Coronary artery (tissue), 2 donors: Measurements from ENCODE around the gene ADGRF3.

Experiments
- DNase-seq: peaks from one replicate; pipeline ENCODE4 v3.0.0-alpha.2; 2017; ENCODE audit warnings: low spot score
- H3K27ac ChIP-seq, 2 donors: fragments of 200-600 bp; sonication (generic); one replicate each; pipeline ENCODE4 v1.5.1; 2016 to 2019
- H3K4me3 ChIP-seq: fragments of 200-600 bp; sonication (generic); 2 replicates; pipeline ENCODE4 v1.5.1; 2016; ENCODE audit warnings: mild to moderate bottlenecking, moderate library complexity
- CTCF ChIP-seq: fragments of 200-600 bp; sonication (generic); IDR thresholded peaks from one replicate; pipeline ENCODE4 v1.5.1; 2019; ENCODE audit warnings: antibody characterized with exemption

ADGRF3 gene

GRCh38 chr2:26302846-26303245, 43.7 kb downstream of the ADGRF3 start:
- Histone ChIP-seq H3K27ac (no peak overlapping the region), H3K4me3 (no peak overlapping the region)
- no peak for DNase-seq
- TF ChIP-seq CTCF, result no peak

- no peak for DNase-seq
- Histone ChIP-seq H3K4me3 (peak overlapping the region; percentile 76), H3K27ac (peak overlapping the region; percentile 80 to 91)
- TF ChIP-seq CTCF, result no peak
Observed at GRCh38 chr2:26300234-26300925, 46.2 kb downstream of the ADGRF3 start.

GRCh38 chr2:26299471-26300101, 47.0 kb downstream of the ADGRF3 start:
- Histone ChIP-seq H3K4me3 (peak overlapping the region; percentile 76), H3K27ac (peak overlapping the region; percentile 80 to 91)
- TF ChIP-seq CTCF, result no peak
- DNase-seq, result no peak

- Histone ChIP-seq H3K4me3 (peak overlapping the region; percentile 76), H3K27ac (peak overlapping the region; percentile 80 to 91)
- TF ChIP-seq CTCF, result no peak
- peak; percentile 78 for DNase-seq
Observed at GRCh38 chr2:26298638-26299393, 47.8 kb downstream of the ADGRF3 start.

GRCh38 chr2:26298286-26298637, 48.3 kb downstream of the ADGRF3 start:
- no peak for DNase-seq
- Histone ChIP-seq H3K27ac (peak overlapping the region; percentile 80 to 91), H3K4me3 (peak overlapping the region; percentile 76)
- no peak for TF ChIP-seq CTCF

GRCh38 chr2:26297061-26297460, 49.5 kb downstream of the ADGRF3 start:
- no peak for DNase-seq
- H3K4me3 ChIP-seq, result no peak overlapping the region
- TF ChIP-seq CTCF, result no peak
- no peak overlapping the region for H3K27ac ChIP-seq
